GM18867 (cell line): ENCODE measurements around the gene USP35.

Experiments used
- ATAC-seq: cut with Tn5 transposase; IDR thresholded peaks from one replicate; pipeline ENCODE4 v1.9.1; 2021; ENCODE audit warnings: mild to moderate bottlenecking, moderate library complexity; ENCODE audit not compliant: unreplicated experiment

The USP35 gene

DNA sequence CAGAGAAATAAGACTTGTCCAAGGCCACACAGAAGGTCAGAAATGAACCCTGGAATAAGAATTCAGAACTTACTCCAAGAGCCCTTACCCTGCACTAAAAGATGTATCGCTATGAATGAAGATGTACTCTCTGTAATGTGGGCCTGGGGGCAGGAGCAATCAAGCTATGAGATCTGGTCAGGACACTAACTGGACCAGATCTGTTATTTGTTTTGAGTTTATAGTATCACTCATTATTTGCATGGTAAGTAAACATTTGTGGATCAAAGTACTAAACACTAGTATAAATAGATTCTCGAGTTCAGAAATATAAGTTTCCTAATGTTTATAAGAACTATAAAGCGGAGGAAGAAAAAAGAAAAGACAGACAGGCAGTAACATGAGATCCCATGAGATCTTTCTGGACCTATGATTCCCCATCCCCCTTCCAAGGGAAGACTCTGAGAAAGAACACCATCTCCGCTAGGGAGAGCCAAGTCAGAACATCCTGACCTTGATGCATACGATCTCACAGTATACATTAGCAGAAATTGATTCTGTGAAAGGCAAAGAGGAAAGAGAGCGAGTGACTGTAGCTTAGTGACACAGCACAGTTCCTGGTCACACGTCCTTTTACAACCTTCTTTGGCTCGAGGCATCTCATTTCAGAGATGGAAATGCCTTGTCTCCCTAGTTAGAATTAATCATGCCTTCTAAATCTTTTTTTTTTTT, 71.2 kb downstream of the USP35 start:
- no peak for ATAC-seq

DNA sequence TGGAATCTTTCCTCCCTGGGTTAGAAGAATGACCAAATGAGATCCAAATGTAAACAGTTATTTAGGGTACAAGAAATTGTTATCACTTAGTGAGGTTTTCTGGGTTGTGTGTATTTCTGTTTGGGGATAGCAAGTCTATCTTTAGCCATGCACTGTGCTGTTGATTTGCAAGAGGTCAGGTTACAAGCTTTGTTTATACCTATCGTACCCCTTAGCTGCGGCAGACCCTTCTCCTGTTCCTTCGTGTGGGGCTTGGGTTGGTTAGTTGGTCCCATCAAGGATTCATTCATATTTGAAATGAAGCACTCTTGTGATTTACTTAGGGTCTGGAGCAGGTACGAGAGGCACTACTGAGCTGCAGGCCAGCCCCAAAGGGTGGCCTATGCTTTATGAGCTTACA, 72.6 kb downstream of the USP35 start:
- ATAC-seq, result no peak

DNA sequence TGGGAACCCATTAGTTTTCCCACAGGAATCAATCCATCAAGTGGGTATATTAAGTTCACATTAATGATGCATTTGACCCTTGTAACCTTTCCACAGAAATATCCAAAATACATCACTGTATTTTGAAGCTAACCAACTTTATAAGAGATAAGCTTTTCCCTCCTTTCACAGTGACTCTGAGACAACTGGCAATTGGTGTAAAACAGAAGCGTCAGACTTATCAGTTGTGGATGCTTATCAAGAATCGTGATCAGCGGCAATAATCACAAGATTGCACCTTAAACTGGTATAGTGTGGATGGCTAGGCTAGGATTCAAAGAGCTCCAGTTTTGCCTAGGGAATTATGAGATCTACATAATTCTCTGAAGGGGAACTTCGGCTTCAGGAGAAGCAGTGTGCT, 73.1 kb downstream of the USP35 start:
- ATAC-seq, result no peak

DNA sequence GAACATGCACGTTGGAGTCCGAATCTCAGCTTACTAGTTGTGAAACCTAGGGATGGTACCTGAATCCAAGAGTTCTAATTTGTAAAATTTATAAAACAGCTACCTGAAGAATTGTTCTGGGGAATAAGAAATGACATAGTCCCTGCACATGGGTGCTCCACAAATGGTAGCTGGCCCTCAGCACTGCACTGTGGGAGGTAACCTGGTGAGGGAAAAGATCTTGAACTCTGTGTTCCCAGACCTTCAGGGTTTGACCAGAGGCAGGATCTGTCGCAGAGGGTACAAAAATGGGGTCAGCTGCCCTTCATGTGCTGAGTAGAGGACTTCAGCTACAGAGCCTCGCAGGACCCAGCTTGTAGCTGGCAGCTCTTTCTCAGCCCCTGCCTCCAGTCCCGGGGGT, 73.5 kb downstream of the USP35 start:
- no peak for ATAC-seq

DNA sequence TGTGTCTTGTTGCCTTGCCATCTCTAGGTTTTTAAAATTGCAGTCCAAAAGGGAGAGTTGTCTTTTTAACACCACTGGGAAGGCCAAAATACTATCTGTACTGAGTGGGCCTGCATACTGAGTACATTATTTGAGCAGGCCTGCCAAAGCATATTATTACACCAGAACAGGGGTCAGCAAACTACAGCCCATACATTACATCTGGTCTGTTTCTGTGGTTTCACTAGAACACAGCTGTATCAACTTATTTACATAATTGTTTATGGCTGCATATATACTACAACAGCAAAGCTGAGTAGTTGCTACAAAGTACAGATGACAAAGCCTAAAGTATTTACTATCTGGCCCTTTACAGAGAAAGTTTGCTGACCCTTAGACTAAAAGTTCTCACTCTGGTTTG, 74.0 kb downstream of the USP35 start:
- no peak for ATAC-seq
